B cell (primary cell): Measurements from ENCODE around the gene PDXP. TPM values are rescaled to one million over a fixed set of nuclear protein-coding genes. Genes with fewer than 3 reads are reported as not detected.

Experiments
- ATAC-seq: fragments of 200-7000 bp; cut with Tn5 transposase; one replicate; pipeline ENCODE4 v1.10.0; 2021; ENCODE audit warnings: low read depth, mild to moderate bottlenecking, moderate number of reproducible peaks, moderate library complexity
- CTCF ChIA-PET: fragments of 350-600 bp; sonication (Branson Sonifier 250); formaldehyde crosslinking; loops from one replicate; lab custom pipeline; 2021; ENCODE audit warnings: antibody characterized with exemption, inconsistent platforms; lab: Charles Lee
- POLR2A ChIA-PET: fragments of 350-600 bp; sonication (Branson Sonifier 250); formaldehyde crosslinking; loops from one replicate; lab custom pipeline; 2021; ENCODE audit warnings: antibody characterized with exemption; lab: Charles Lee
- DNase-seq: peaks from one replicate; pipeline ENCODE4 v3.0.0; 2013
- H2AFZ ChIP-seq: 2 replicates; pipeline ENCODE4 v1.6.1; 2012; ENCODE audit warnings: mild to moderate bottlenecking, low read depth, low read length; ENCODE audit not compliant: insufficient read depth, poor library complexity, severe bottlenecking
- H3K27ac ChIP-seq, 2 donors: 1 replicate in 1 of 2; 2 replicates in 1 of 2; pipeline ENCODE4 v1.5.1; 2012 to 2013; ENCODE audit warnings: low read length in 2 of 2, mild to moderate bottlenecking in 2 of 2, moderate library complexity in 1 of 2
- H3K27me3 ChIP-seq, 4 experiments: fragments of 200-600 bp in 1 of 4; sonication (generic) in 1 of 4; replicated peaks in 1 of 4; 1 replicate in 2 of 4; 2 replicates in 2 of 4; pipeline versions ENCODE4 v1.6.1 to v1.7.0; 2013 to 2016; ENCODE audit warnings: low read length in 3 of 4, mild to moderate bottlenecking in 2 of 4, mixed read lengths in 1 of 4, moderate library complexity in 1 of 4; ENCODE audit not compliant: insufficient read depth in 4 of 4, control insufficient read depth in 3 of 4; ENCODE audit errors: control extremely low read depth in 1 of 4
- H3K36me3 ChIP-seq, 2 experiments: replicated peaks in 1 of 2; 1 replicate in 1 of 2; 2 replicates in 1 of 2; pipeline versions ENCODE4 v1.6.1 to v1.7.1; 2013; ENCODE audit warnings: low read length in 1 of 2; ENCODE audit not compliant: insufficient read depth in 2 of 2, control insufficient read depth in 1 of 2; ENCODE audit errors: control extremely low read depth in 1 of 2, extremely low read depth in 1 of 2
- H3K4me1 ChIP-seq, 2 donors: fragments of 200-600 bp in 1 of 2; sonication (generic) in 1 of 2; 1 replicate in 1 of 2; 2 replicates in 1 of 2; pipeline versions ENCODE4 v1.5.1 to v1.6.1; 2013 to 2017; ENCODE audit warnings: low read length in 2 of 2; ENCODE audit not compliant: control insufficient read depth in 2 of 2, insufficient read depth in 2 of 2
- H3K4me2 ChIP-seq: replicated peaks from 2 replicates; pipeline ENCODE3; 2012; ENCODE audit warnings: mild to moderate bottlenecking, low read depth, low read length; ENCODE audit not compliant: poor library complexity, severe bottlenecking
- H3K4me3 ChIP-seq, 5 experiments: fragments of 200-600 bp in 1 of 5; sonication (generic) in 1 of 5; 1 replicate in 3 of 5; 2 replicates in 2 of 5; pipeline versions ENCODE4 v1.5.1 to v1.7.0; 2011 to 2016; ENCODE audit warnings: low read length in 4 of 5, mild to moderate bottlenecking in 4 of 5, low read depth in 2 of 5, control low read depth in 1 of 5, moderate library complexity in 1 of 5; ENCODE audit not compliant: insufficient read depth in 1 of 5; ENCODE audit errors: control extremely low read depth in 1 of 5, extremely low read depth in 1 of 5
- H3K79me2 ChIP-seq: fragments of 200-600 bp; sonication (generic); one replicate; pipeline ENCODE4 v1.6.0; 2016; ENCODE audit warnings: low read length; ENCODE audit not compliant: control insufficient read depth, insufficient read depth
- H3K9ac ChIP-seq: fragments of 200-600 bp; sonication (generic); 2 replicates; pipeline ENCODE4 v1.6.1; 2017; ENCODE audit warnings: mild to moderate bottlenecking, low read length, moderate library complexity
- H3K9me3 ChIP-seq, 3 donors: one replicate each; pipeline versions ENCODE4 v1.6.1 to v1.7.1; 2013; ENCODE audit warnings: low read length in 2 of 3; ENCODE audit not compliant: control insufficient read depth in 2 of 3, insufficient read depth in 1 of 3; ENCODE audit errors: control extremely low read depth in 1 of 3
- H4K20me1 ChIP-seq: 2 replicates; pipeline ENCODE4 v1.6.0; 2012; ENCODE audit warnings: mild to moderate bottlenecking, low read length; ENCODE audit not compliant: insufficient read depth, control insufficient read depth, poor library complexity, severe bottlenecking
- H3K27ac Mint-ChIP-seq: one replicate; pipeline ENCODE4 v1.8.0; 2021; ENCODE audit warnings: mixed read lengths
- H3K27me3 Mint-ChIP-seq: one replicate; pipeline ENCODE4 v1.8.0; 2021; ENCODE audit warnings: mixed read lengths
- H3K4me1 Mint-ChIP-seq: one replicate; pipeline ENCODE4 v1.8.0; 2021; ENCODE audit warnings: mixed read lengths
- H3K4me3 Mint-ChIP-seq: one replicate; pipeline ENCODE4 v1.8.0; 2021; ENCODE audit warnings: mixed read lengths
- H3K9me3 Mint-ChIP-seq: one replicate; pipeline ENCODE4 v1.8.0; 2022; ENCODE audit warnings: mixed read lengths; ENCODE audit not compliant: insufficient read depth
- CTCF ChIP-seq: fragments of 200-600 bp; IDR thresholded peaks from one replicate; pipeline ENCODE4 v1.8.0; 2022; ENCODE audit warnings: antibody characterized with exemption, mild to moderate bottlenecking
- EZH2 ChIP-seq: IDR thresholded peaks from 2 replicates; pipeline ENCODE4 v1.6.1; 2012; ENCODE audit warnings: borderline replicate concordance, low read depth, mild to moderate bottlenecking, moderate library complexity, low read length; ENCODE audit not compliant: insufficient read depth, poor library complexity, severe bottlenecking
- WGBS: methylation state at CpG from one replicate; pipeline ENCODE4 v1.1.5; 2013; ENCODE audit warnings: missing lambda C conversion rate; ENCODE audit not compliant: insufficient coverage; 5-methylcytosine and 5-hydroxymethylcytosine counted together
- intact Hi-C: fragments of 100-400 bp; cut with micrococcal nuclease; formaldehyde crosslinking; loops from one replicate; pipeline ENCODE4 v1.10.0; 2022
- polyA plus RNA-seq: library from polyadenylated mRNA; depleted of rRNA; stranded (reverse); fragments of >200 nt; gene quantifications from 2 replicates; pipeline ENCODE4 v1.2.3, GENCODE V29; 2012
- total RNA-seq, 2 donors: library from RNA; stranded (reverse); fragments of 120-200 nt in 1 of 2; gene quantifications; 1 replicate in 1 of 2; 2 replicates in 1 of 2; pipeline versions ENCODE4 v1.2.3 to v1.2.4, GENCODE V29; 2013 to 2022

The PDXP gene
- total and polyA plus RNA-seq, 2 donors (not counting 1 experiment from before 2014, with no cell fraction given), result 16.6 to 17.5 TPM

GRCh38 chr22:37623075-37624016 lies 35.2 kb upstream of the PDXP start:
- Histone ChIP-seq H3K27ac (peak overlapping the region; percentile 47 to 52), H3K9ac (no peak overlapping the region), H3K4me3 (no peak overlapping the region), H4K20me1 (no peaks in the 10 kb centered on the region), H3K79me2 (peaks cover 11% of the 10 kb centered on the region), H3K27me3 (no peaks in the 10 kb centered on the region), H3K9me3 (no peaks in the 10 kb centered on the region), H2AFZ (no peak overlapping the region), H3K4me2 (peak overlapping the region; percentile 10), H3K36me3 (peaks cover 1 to 40% of the 10 kb centered on the region in 2 experiments), H3K4me1 (peaks cover 40 to 69% of the 10 kb centered on the region in 2 donors)
- DNase-seq (peak; percentile 83), ATAC-seq (peak; percentile 83)
- Mint-ChIP-seq H3K27ac (peak overlapping the region; percentile 92), H3K27me3 (no peaks in the 10 kb centered on the region), H3K4me3 (peak overlapping the region; percentile 61), H3K9me3 (no peaks in the 10 kb centered on the region), H3K4me1 (peaks cover 60% of the 10 kb centered on the region)
- CTCF ChIA-PET, result interaction anchor here (0.6 to 30.7 kb wide), 9 partner anchors 10 to 109 kb away, joined by 3 to 620 read pairs (median 5); partner anchors contain the start of genes LGALS1, NOL12, PDXP and SH3BP1
- no peak for TF ChIP-seq EZH2
- peak; percentile 86 for TF ChIP-seq CTCF
- intact Hi-C loops, result loop anchor here (1.0 kb wide), 6 partner anchors 10 to 240 kb away; partner anchors contain the start of gene SH3BP1
- 56% methylated on average over 16 of the region's 22 CpGs for WGBS
- POLR2A ChIA-PET, result interaction anchor here (1.3 kb wide), 1 partner anchor 11 kb away, joined by 4 read pairs; no protein-coding TSS in a partner anchor
